ENCODE measurements around the gene SLC41A1. TPM values are rescaled to one million over a fixed set of nuclear protein-coding genes. Genes with fewer than 3 reads are reported as not detected.
"Not testable (repeated sequence)": the region's sequence is repeated elsewhere in the genome, so short reads cannot be mapped to it uniquely, and the experiment has no call there.

SLC41A1 gene
- total RNA-seq, 6 experiments from 2014 or later: 3.4 to 6.4 (median 4.6) TPM

DNA sequence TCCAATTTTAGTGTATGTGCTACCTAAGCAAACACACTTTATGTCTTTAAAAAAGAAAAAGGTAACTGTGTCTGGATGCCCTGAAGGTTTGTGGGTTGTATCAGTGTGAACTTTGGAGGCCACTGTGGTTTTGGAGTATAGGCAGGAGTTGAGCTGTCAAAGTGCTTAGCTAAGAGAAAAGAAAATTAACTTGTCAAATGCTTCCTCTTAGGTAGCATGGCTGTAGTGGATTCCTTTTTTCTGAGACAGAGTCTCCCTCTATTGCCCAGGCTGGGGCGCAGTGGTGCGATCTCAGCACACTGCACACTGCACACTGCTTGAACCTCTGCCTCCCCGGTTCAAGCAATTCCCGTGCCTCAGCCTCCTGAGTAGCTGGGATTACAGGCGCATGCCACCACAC is 11.2 kb upstream of the SLC41A1 start:
- intact Hi-C loops (cut with DNase I): no loop called here
- H3K4me3 ChIP-seq: no peak overlapping the region
- H3K27ac ChIP-seq: no peak overlapping the region
- DNase-seq: no peak
- H3K4me1 ChIP-seq: peaks cover 0 to 5% (median 0%) of the 10 kb centered on the region in 4 donors
- no peaks in the 10 kb centered on the region for H3K9me3 ChIP-seq
- no peak for TF ChIP-seq POLR2A (IDR thresholded peaks at IDR 0.05)
- TF ChIP-seq, protein P1, sequence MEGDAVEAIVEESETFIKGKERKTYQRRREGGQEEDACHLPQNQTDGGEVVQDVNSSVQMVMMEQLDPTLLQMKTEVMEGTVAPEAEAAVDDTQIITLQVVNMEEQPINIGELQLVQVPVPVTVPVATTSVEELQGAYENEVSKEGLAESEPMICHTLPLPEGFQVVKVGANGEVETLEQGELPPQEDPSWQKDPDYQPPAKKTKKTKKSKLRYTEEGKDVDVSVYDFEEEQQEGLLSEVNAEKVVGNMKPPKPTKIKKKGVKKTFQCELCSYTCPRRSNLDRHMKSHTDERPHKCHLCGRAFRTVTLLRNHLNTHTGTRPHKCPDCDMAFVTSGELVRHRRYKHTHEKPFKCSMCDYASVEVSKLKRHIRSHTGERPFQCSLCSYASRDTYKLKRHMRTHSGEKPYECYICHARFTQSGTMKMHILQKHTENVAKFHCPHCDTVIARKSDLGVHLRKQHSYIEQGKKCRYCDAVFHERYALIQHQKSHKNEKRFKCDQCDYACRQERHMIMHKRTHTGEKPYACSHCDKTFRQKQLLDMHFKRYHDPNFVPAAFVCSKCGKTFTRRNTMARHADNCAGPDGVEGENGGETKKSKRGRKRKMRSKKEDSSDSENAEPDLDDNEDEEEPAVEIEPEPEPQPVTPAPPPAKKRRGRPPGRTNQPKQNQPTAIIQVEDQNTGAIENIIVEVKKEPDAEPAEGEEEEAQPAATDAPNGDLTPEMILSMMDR (IDR thresholded peaks at IDR 0.05): no peak
- no peak for ATAC-seq
- WGBS (ENCODE audit: insufficient coverage, low coverage, low lambda C conversion rate, missing lambda C conversion rate): no CpG with 5 or more reads among the region's 5 CpGs
- no peaks in the 10 kb centered on the region for H3K36me3 ChIP-seq
- no peaks in the 10 kb centered on the region for H3K27me3 ChIP-seq

DNA sequence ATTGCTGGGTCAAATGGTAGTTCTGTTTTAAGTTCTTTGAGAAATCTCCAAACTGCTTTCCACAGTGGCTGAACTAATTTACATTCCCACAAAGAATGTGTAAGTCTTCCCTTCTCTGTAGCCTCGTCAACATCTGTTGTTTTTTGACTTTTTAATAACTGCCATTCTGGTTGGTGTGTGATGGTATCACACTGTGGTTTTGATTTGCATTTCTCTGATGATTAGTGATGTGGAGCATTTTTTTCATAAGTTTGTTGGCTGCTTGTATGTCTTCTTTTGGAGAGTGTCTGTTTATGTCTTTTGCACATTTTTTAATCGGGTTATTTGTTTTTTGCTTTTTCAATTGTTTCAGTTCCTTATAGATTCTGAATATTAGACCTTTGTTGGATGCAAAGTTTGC is 10.3 kb upstream of the SLC41A1 start:
- H3K4me3 ChIP-seq; H3K36me3 ChIP-seq; H3K4me1 ChIP-seq; H3K9me3 ChIP-seq; ATAC-seq; H3K27me3 ChIP-seq; DNase-seq; H3K27ac ChIP-seq; intact Hi-C loops (cut with DNase I): not testable (repeated sequence)
- 81% methylated on average over 2 of the region's 2 CpGs for WGBS (ENCODE audit: insufficient coverage, low coverage, low lambda C conversion rate, missing lambda C conversion rate)

DNA sequence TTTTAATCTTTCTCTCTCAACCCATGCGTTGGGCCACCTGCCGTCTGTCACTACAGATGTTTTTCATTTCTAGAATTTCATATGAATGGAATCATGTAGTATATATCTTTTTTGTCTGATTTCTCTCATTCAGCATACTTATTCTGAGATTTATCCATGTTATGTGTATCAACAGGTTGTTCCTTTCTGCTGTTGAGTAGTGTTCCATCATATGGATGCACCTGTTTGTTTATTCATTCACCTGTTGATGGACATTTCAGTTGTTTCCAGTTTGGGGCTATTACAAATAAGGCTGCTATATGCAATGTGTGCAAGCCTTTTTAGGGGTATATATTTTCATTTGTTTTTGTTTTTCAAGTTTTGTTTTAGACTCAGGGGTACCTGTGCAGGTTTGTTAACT is 9.4 kb upstream of the SLC41A1 start:
- ATAC-seq (no peak), DNase-seq (no peak)
- no peaks in the 10 kb centered on the region for H3K27me3 ChIP-seq
- no peaks in the 10 kb centered on the region for H3K9me3 ChIP-seq
- TF ChIP-seq, protein P1 (IDR thresholded peaks at IDR 0.05): no peak
- TF ChIP-seq POLR2A (IDR thresholded peaks at IDR 0.05): no peak
- intact Hi-C loops (cut with DNase I): no loop called here
- H3K4me3 ChIP-seq: no peak overlapping the region
- H3K36me3 ChIP-seq: no peaks in the 10 kb centered on the region
- peaks cover 0 to 5% (median 0%) of the 10 kb centered on the region in 4 donors for H3K4me1 ChIP-seq
- no peak overlapping the region for H3K27ac ChIP-seq
- 89% methylated on average over 2 of the region's 2 CpGs for WGBS (ENCODE audit: insufficient coverage, low coverage, low lambda C conversion rate, missing lambda C conversion rate)

DNA sequence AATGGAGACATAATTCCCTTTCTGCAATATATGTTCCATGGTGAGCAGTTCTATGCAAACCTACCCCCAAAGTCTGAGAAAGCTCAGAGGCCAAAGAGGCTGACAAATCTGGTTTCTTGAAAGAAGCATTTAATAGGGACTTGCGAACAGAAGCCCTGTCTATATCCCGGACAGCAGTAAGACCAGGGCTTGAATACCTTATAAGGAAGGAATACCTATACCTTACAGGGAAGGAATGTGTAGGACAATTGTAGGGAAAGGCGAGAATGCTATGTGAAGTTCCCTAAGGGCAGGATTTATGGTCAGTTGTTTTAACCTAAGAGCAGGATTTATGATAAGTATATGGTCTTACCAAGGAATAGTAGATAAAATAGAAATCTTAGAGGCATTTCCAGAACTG is 5.0 kb upstream of the SLC41A1 start:
- intact Hi-C loops (cut with DNase I): no loop called here
- ATAC-seq: no peak
- TF ChIP-seq, protein P1 (IDR thresholded peaks at IDR 0.05): no peak
- TF ChIP-seq POLR2A (IDR thresholded peaks at IDR 0.05): no peak

DNA sequence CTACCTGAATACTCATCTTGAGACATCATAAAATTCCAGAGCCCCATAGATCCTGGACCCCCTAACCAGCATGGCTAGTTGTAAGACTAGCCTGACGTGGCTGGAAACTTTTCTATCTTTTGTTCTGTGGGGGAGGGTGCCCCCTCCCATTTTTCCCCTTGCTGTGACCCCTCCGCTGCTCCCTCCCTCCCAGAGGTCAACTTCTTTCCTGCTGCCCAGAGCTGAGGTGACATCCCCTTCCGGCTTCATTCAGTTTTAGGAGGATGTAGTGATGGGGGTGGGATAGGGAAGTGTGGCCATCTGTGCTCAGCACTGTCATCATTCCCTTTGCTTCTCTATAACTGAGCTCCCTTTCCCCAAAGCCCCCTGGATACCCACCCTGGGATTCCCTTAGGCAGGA is 4.4 kb upstream of the SLC41A1 start:
- Histone ChIP-seq H3K4me1 (peaks cover 0 to 5% (median 0%) of the 10 kb centered on the region in 4 donors), H3K4me3 (no peak overlapping the region), H3K27ac (no peak overlapping the region), H3K36me3 (no peaks in the 10 kb centered on the region), H3K27me3 (no peaks in the 10 kb centered on the region), H3K9me3 (no peaks in the 10 kb centered on the region)
- no peak for ATAC-seq
- intact Hi-C loops (cut with DNase I): no loop called here
- TF ChIP-seq, protein P1 (IDR thresholded peaks at IDR 0.05): no peak
- no peak for TF ChIP-seq POLR2A (IDR thresholded peaks at IDR 0.05)
- no peak for DNase-seq
- 56% methylated on average over 3 of the region's 3 CpGs for WGBS (ENCODE audit: insufficient coverage, low coverage, low lambda C conversion rate, missing lambda C conversion rate)

More for the DNA sequence above, 5.0 kb upstream of the SLC41A1 start:
- Histone ChIP-seq H3K4me3 (no peak overlapping the region), H3K27ac (no peak overlapping the region), H3K36me3 (no peaks in the 10 kb centered on the region), H3K4me1 (peaks cover 0 to 5% (median 0%) of the 10 kb centered on the region in 4 donors), H3K27me3 (no peaks in the 10 kb centered on the region), H3K9me3 (no peaks in the 10 kb centered on the region)
- 91% methylated on average over 3 of the region's 3 CpGs for WGBS (ENCODE audit: insufficient coverage, low coverage, low lambda C conversion rate, missing lambda C conversion rate)
- DNase-seq: no peak
